HG03565 (cell line): ENCODE measurements around the gene SETD1B.
"Not testable (repeated sequence)": the region's sequence is repeated elsewhere in the genome, so short reads cannot be mapped to it uniquely, and the experiment has no call there.

ENCODE experiments used
- ATAC-seq: cut with Tn5 transposase; IDR thresholded peaks from one replicate; pipeline ENCODE4 v1.9.1; 2021; ENCODE audit warnings: mild to moderate bottlenecking, moderate library complexity; ENCODE audit not compliant: unreplicated experiment

Gene SETD1B

DNA sequence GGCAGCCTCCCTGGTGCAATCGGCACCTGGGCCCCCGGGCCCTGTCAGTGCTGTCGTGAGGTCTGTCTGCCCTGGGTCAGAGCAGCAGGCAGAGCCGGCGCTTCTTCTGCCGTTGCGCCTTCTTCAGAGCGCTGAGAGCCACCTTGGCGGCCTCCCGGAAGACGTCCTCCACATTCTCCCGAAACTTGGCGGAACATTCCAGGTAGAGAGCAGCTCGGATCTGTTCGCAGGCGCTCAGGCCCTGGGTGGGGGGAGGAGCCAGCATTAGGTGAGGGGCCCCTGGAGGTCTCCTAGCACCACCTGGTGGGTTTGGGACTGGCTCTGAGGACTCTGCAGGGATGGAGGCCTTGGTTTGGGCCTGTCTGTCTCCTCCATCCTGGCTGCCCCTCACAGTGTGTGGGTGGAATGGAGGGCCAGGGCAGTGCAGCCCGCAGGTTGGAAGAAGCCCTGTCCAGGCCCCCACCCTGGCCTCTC is 24.4 kb upstream of the SETD1B start:
- ATAC-seq: no peak

DNA sequence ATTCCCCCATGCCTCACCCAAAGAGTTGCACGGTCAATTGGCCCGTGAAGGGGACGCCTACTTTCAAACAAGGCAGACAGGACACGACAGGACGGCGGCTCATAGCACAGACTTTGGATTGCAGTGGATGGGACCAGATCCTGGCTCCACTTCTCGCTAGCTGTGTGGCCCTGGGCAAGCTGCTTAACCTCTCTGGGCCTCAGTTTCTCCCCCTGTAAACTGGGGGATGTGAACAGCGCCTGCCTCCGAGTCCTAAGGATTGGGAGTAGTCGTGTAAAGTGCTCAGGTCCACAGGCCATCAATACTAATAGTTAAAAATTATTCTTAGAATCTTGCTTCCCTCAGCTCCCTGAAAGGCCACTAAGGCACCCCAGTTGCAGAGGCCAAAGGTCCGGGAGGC is 23.4 kb upstream of the SETD1B start:
- no peak for ATAC-seq

DNA sequence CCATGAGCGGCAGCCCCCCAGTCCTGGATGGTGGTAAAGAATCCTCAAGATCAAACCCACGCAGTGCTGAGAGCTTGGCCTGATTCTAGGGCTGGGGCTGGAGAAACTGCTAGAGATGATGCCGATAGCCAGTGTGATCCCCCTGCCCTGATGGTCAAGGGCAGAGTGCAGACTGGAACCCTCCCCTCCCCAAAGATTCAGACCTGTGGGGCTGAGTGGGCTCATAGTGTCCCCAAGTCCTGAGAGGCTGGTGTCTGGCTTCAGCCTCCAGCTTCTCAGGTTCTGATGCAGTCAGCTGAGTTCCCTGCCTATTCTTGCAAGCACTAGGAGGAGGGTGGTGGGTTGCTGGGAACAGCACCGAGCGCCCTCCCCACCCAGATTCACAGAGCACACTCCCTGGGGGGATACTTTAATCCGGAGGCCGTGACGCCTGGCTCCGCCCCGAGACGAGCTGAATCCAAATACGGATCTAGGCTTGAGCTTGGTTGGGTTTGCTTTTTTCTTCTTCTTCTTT is 22.3 kb upstream of the SETD1B start:
- ATAC-seq: no peak

- ATAC-seq: no peak
Observed at GRCh38 chr12:121781998-121782979, 21.5 kb upstream of the SETD1B start.

DNA sequence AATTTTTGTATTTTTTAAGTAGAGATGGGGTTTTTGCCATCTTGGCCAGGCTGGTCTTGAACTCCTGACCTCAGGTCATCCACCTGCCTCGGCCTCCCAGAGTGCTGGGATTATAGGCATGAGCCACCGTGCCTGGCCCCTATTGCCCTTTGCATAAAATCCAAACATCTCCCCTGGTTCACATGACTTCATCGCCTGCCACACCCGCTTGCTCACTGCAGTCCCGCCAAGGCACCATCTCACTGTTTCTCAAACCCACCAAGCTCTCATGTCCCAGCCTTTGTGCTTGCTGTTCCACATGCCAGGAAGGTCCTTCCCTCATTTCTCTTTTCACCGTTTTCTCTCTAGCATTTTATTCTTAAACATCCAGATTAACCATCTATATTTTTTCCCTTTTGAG is 20.0 kb upstream of the SETD1B start:
- ATAC-seq: no peak

- no peak for ATAC-seq
Observed at GRCh38 chr12:121784460-121784859, 19.3 kb upstream of the SETD1B start.

- ATAC-seq: no peak
Observed at GRCh38 chr12:121786440-121786825, 17.4 kb upstream of the SETD1B start.

GRCh38 chr12:121787063-121788025 is 16.5 kb upstream of the SETD1B start:
- no peak for ATAC-seq

- ATAC-seq: no peak
Observed at GRCh38 chr12:121788176-121788818, 15.5 kb upstream of the SETD1B start.

DNA sequence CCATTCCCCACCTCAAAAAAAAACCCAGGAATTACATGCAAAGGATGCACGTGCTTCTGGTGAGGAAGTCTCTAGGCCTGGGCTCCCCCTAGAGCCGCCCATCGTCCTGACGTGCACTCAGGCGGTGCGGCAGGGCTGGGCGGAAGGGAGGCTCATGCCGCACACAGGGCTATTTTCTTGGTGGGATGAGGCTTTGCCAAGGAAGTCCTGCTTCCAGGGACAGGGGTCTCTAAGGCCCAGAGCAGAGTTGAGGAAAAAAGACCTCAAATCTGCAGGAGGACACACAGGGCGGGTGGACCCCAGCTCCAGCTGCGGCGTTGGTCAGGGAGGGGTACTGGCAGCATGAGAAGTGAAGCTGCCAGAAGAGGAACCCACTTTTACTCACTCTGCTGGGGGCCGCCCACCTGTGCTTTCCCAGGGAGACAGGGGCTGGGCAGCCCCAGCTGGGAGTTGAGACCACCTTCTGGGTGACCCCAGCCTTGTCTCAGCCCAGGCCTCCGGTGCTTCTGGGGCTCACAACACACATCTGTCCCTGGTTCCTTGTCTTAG is 14.5 kb upstream of the SETD1B start:
- ATAC-seq: no peak

DNA sequence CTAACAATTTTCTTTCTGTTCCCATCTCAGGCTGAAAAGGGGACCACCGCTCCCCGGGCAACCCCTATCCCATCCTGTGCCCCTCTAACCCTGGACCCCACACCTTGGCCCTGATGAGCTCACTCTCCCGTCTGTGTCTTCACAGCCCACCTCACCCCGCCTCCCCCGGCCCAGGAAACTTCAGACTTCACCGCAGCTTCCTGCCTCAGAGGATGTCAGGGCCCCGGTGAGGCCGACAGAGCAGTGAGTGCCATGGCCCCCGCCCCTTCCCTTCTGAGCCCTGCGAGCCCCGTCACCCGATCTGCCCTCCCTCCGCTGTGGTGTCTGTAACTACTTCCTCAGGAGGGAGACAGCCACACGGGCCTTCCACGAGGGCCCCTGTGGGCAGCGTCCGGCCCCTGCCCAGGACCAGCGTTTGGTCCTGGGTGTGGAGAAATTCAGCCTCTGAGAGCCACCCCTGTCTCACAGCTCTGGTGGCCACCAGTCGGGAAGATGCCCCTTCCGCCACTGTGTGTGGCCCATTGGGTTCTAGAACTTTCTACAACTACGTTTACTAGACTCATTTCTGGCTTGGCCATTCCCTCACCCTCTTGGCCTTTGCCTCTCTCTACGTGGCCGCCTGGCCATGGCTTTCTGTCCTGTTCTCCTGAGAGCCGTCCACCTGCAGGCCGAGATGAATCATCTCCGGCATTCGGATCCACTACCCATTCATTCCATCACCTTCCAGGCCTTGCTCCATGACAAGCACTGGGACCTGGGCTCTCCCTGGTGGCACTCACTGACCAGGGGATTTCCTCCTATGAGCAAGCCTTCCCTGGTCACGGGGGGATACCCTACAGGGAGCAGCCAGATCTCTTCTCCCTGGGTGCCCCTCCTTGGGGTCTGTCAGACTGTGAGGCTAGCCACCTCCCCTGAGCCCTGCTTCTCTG is 13.7 kb upstream of the SETD1B start:
- peak; percentile 17 for ATAC-seq

- not testable (repeated sequence) for ATAC-seq
Observed at GRCh38 chr12:121790785-121791184, 13.0 kb upstream of the SETD1B start.

- no peak for ATAC-seq
Observed at GRCh38 chr12:121791671-121792551, 11.9 kb upstream of the SETD1B start.

GRCh38 chr12:121792607-121793439 is 11.0 kb upstream of the SETD1B start:
- ATAC-seq: no peak

DNA sequence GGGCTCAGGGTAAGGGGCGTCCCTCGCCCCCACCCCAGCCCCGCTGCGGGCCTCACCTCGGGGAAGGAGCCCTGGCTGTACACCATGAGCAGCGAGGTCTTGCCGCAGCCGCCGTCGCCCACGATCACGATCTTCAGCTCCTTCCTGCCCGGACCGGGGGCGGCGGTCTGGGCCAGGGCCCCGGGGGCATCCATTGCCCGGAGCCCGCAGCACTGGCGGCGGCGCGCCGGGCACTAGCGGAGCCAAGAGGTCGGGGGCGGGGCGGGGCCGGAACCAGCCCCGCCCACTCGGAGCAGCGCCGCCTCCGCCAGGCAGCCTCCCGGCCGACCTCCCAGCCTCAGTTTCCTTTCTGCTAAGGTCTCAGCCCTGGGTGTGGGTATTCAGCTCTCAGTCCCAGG is 10.4 kb upstream of the SETD1B start, which contains the start of gene RHOF:
TSS of gene RHOF (minus strand) at position 249 of the 398 bp plus-strand sequence. CDS start at position 194, 55 bp downstream.
- ATAC-seq: peak; percentile 10

DNA sequence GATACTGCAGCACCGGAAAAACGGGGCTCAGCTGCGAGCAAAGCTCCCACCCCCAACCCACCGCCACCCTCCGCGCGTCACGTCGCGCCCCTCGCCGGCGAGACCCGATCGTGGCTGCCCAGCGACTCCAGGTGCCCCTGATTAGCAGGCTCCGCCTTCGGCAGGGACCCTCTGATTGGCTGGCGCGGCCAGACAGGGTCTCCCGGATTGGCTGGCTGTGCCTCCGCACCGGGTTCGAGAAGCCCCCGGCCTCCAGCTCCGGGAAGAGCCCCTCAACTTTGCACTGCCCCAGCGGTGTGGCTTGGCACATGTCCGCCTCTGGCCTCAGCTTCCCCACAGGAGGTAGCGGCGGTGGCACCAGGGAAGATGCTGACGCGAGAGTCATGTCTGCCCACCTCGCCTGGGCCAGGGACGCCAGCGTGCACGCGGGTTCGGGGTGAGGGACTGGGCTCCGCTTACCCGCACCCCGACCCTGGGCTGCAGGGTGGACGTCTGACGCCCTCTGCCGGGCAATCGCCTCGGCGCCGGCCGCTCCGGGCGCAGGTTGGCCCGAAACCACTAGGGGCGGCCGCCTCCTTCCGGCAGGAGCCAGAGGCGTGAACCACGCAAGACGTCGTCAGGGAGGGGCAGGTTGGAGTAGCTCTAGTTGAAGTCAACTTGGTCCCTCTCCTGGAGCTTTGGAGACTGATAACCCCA is 9.8 kb upstream of the SETD1B start:
- peak; percentile 42 for ATAC-seq
